HG03457 (cell line): ENCODE data around the gene RAB44.

Source experiments
- ATAC-seq: cut with Tn5 transposase; IDR thresholded peaks from one replicate; pipeline ENCODE4 v1.9.1; 2021; ENCODE audit warnings: moderate number of reproducible peaks; ENCODE audit not compliant: unreplicated experiment

The RAB44 gene

DNA sequence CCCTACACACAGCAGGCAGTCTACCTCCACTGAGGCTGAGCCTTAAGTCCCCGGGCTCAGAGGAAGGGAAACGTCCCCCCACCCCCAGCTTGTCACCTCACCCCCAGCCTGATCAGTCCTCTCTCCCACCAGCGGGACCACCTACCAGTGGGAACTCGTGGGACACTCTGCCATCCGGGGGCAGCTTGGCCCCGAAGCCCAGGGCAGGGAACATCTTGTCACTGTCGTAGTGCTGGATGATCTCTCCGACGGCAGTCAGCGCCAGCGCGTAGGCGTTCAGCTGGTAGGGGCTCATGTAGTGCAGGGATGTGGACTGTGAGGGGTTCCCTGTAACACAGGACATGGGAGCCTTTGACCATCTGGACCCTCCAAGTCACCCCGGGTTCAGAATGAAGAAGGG is 48.6 kb downstream of the RAB44 start:
- ATAC-seq = no peak

DNA sequence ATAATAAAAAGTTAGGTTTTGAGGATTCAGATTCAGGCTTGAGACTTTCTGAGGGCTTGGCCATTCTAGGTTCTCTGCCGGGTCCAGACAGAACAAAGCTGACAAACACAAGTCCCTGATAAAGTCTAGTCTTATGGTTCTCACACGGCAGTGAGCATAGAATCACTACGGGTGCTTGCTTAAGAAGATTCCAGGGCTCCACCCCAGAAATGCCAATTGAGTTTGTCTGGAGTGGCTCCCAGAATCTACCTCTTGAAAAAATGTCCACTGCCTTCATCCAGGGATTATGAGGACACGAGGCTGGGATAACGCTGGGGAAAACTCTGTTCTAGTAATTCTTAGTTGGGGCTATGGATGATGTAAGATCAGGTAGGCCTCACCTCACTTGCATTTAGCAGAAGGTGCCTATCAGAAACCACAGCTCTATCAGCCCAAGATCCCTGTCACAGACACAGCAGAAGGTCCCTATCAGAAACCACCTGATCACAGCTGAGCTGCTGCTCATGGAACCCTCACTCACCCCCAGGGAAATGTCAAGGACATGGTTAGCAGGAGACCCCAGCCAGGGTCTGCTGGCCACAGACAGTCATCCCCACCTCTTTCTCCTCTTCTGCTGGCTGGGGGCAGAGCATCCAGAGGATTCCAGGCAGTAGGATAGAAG is 52.3 kb downstream of the RAB44 start:
- ATAC-seq = no peak

DNA sequence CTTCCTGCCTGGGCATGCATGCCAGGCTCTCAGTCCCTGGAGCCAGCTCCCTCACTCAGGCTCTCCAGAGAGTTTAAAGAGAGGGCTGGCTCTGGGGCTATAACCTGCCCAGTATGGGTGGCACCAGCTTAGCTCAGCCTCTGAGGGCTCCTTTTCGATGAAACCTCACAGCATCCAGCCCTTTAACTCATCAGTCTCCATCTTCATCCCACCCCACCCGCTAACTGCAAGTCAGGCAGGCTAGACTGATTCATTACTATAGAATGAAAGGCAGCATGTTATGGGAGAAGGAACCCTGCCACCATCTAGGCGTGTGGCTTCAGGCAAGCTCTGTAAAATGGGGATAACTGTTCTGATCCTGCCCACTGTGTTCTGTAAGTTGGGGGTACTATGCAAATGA is 53.5 kb downstream of the RAB44 start:
- ATAC-seq = no peak

DNA sequence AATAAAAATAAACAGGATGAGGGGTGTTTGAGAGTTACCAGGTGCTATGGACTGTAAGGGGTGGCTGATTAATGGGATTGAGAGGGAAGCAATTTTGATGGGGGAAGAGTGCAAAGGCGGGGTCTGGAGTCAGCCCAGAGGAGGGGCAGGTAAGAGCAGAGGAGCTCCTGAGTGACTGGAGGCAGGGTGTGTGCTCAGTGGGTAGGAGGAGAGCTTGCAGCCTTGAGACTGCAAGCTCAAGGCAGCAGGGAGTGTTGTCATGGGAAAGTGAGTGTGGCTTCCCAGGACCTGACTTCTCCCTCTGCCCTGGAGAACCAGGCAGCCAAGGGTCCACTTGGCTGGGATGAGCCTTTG is 54.2 kb downstream of the RAB44 start:
- ATAC-seq = no peak

DNA sequence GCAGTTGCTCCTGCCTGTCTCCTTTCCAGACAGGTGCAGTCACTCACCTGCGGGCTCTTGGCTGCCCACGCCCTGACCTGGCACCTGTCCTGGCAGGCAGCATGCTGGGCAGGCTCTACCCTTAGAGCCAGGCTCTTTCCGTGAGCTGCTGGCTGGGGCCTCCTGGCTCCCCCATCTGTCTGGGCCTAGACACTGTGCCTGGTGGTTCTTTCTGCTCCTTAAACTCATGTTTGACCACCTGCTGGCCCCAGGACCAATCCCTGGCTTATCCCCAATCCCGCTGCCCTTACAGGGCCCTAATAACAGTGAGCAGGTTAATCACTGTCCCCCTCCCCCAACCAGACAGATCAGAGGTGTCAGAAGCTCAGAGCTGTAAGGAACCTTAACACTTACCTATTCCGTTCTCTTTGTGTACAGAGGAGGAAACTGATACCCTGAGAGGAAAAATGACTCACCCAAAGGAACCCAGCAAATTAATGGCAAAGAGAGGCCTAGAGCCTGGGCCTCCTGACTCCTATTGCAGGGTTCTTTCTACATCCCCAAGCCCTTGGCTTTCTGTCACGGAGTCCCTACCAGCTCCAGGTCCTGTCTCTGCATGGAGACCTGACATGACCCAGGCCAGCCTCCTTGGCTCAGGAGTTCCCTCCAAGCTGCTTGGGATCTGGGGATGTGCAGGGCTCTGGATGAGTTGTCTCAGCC is 54.7 kb downstream of the RAB44 start:
- ATAC-seq = no peak

DNA sequence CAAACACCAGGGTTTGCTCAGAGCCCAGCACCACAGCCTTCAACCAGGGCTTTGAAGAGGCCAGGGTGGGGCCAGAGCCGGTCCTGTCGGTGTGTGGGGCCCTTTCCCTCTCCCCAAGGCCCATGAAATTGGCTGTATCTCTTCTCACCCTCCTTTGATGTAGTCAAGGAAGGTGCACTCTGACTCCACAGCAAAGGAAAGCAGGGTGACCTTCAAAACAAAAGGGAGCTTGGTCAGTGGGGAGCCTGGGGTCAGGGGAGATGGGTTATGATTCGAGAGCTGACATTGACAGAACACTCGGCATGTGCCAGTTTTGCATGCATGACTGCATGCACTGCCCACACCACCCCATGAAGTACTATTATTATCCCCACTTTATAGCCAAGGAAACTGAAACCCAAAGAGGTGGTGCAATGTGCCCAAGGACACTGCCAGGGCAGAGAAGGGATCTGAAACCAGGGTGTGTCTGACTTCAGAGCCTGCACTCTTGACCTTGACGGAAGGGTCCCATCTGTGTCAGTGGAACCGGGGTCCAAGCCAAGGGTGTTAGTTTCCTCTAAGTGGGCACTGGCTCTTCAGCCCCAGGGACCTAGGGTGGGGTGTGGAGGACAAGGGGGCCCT is 55.4 kb downstream of the RAB44 start:
- ATAC-seq = no peak

DNA sequence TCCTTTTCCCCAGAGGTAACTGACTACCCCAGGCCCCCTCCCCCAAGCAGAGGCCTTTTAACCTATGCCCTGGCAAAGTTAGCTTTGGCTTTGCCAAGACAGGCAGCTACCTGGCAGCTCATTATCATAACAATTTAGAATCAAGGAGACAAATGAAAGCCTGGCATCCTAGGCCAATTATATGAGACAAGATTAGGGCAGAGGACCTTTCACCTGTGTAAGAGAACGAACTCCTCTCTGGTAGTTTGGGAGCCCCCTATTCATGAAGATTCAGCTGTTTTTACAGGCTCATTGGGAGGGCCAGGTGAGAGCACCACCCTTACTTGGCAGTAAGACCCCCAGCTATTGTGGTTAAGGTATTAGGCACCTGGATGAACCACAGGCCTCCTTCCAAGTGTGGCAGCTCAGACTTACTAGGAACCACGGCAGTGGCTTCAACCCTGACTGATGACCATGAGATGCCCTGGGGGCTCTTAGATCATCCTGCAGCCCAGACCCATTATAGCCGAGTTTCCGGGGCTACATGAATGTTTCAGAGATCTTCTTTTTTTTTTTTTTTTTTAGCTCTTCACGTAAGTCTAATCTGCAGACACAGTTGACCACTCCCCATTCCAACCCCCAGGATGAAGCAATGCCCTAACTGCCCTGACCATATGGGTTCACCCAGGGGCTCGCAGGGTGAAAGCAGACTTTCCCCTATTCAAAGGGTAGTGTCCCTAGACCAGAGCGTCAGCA is 56.2 kb downstream of the RAB44 start:
- ATAC-seq = no peak

DNA sequence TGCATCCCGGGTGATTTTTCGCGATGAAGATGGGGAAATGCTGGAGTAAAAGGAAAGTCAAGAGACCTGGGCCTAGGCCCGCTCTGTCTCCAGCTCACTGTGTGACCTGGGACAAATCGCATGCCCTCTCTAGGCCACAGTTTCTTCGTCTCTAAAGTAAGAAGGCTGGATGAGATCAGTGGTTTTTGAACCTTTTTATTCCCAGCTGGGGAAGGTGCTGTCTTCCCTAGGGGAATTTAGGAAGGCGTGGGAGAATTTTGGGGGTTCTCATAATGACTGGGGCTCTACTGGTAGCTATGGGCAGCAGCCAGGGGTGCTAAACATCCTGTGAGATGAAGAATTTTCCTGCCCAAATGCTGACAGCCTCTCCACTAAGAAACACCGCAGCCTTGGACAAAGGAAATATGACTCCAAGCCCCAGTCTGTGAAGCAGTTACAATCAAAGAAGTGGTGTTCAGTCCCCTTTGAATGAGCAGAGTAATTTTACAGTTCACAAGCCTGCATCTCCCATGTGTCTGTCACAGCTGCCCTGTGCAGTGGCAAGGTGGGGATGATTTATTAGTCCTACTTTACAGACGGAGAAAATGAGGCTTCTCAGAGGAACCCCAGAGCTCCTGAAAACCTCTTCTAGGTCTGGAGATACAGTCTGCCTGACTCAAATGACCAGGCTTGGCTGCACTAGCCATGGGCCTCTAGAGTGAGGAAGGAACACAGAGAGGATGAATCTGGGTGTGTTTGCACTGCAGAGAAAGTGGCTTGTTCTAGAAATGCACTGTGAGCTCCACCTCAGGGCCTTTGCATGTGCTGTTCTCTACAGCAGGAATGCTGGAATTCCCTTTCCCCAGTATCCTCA is 57.2 kb downstream of the RAB44 start:
- ATAC-seq = no peak

DNA sequence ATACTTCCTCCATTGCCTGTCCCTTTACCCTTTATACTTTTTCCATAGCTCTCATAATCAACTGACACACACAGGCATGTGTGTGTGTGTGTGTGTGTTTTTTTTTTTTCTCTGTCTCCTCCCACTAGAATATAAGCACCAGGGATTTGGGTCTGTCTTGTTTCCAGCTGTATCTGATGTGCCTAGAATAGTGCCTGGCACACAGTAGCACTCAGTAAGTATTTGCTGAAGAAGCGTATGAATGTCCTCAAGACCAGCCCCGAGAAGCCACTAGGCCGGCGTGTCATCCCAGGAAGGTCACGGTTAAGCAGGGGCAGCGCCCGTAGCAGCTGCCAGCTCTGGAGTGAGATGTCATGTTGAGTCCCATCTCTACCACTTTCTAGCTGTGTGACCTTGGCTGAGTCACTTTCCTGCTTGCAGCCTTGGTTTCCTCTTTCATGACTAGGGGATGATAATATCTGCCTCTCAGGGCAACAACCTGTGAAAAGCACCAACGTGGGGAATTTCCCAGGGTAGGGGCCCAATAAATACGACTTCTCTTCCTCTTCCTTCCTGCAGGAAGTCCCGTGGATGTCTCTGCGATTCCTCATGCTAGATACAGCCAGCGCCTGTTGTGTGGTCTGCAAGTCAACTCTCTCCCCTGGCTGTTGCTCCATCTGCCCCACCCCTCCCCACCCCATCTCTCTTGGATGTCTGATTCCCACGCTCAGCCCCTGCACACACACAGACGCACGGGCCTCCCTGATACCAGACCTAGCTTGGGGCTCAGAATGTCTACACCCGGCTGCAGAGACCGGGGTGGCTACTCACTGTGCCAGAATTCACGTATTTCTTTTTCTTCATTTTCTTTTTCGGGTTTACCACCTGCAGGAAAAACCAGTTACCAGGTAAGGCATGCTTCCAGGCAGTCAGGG is 58.1 kb downstream of the RAB44 start:
- peak; percentile 32 for ATAC-seq

DNA sequence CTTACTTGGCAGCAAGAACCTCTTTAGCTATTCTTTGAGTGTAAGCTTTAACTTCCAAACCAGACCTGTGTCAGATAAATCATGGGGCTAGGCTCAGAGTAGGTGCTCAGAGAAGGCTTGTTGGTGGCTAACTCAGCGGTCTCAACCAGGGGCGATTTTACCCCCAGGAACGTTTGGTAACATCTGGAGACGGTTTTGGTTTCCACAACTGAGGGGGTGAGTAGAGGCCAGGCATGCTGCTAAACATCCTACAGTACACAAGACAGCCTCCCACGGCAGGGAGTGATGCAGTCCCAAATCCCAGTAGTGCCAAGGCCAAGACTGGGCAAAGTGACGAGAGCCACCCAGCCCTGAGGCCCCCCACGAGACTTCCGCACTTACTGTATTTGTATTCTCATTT is 59.2 kb downstream of the RAB44 start:
- ATAC-seq = no peak

DNA sequence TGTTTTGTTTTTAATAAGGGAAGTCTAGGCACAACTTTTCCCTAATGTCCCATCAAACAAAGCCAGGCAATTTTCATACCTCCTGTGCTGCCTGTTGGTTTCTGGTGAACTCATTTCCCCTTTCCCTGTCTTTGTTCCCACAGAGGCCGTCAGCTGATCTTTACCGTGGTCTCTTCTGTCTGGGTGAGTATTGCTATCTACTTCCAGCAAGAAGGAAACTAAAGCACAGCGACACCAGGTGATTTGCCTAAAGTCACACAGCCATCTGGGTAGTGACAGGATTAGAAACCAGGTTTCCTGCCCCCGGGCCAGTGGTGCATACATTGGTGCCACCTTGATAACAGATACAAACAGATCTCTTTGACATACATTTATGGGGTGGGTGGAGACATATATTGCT is 59.6 kb downstream of the RAB44 start:
- no peak for ATAC-seq

DNA sequence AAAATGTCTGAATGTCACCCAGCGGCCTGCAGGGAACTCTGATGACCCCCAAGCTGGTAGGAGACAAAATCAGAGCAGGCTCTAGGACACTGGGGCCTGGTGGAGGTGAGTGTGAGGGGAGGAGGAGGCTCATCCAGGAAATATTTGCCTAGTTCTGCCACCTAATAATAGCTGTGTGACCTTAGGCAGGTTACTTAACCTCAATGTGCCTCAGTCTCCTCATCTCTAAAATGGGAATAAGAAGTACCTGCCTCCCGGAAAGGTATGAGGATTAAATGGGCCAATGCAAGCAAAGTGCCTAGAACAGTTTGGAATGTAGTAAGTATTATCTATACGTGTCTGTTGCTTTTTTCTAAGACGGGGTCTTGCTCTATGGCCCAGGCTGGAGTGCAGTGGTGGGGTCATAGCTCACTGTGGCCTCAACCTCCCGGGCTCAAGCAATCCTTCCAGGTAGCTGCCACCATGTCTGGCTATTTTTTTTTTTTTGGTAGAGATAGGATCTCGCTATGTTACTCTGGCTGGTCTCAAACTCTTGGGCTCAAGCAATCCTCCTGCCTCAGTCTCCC is 60.4 kb downstream of the RAB44 start:
- no peak for ATAC-seq

DNA sequence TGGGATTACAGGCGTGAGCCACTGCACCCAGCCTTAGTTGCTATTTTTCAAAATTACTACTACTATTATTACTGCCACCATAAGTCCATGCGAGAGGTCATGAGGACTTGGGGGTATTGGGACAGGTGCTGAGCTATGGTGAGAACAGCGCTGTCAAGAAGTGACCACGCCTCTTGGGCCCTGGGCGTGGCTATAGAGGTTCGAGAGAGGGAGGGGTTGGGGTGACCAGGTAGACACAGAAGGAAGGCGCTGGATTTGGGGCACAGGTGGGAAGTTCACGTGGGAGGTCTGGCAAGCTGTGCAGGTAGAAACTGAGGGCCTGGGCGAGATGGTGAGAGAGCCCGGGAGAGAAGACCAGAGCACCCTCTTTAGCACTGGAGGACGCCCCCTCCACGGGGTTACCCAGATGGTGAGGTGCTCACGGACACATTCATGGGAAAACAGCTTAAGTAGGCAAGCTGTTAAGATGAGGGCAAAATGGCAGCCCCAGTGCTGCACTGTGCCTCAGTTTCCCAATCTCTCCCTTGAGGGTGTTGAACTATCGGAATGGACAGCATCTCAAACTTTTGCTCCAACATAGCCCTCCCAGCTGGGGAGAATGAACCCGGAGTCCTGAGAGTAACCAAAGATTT is 61.0 kb downstream of the RAB44 start:
- no peak for ATAC-seq

DNA sequence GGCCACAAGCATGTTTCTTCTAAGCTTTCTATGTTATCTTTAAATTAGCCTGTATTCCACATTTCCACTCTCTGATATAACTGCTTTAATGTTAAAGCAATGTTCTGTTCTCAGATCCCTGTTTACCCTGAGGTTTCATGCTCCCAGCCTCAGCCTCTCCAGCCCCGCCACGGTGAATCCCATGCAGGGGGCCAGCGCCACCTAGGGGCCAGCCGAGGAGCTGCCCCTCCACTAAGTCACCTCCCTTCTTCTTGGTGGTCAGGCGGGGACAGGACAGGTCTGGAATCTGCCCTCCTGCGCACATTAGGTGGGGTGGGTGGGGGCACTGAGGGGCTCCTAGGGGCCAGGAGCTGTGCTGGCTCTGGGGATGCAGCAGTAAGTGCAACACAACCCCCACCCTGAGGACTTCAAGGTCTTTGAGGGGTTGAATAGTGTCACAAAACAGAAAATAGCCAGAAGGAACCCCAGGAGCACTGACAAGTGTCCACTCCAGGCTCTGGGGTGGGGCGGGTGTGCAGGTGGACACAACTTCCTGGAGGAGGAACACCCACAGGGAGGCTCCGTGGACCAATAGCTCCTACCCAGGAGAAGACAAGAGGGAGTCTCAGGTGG is 61.6 kb downstream of the RAB44 start:
- no peak for ATAC-seq

DNA sequence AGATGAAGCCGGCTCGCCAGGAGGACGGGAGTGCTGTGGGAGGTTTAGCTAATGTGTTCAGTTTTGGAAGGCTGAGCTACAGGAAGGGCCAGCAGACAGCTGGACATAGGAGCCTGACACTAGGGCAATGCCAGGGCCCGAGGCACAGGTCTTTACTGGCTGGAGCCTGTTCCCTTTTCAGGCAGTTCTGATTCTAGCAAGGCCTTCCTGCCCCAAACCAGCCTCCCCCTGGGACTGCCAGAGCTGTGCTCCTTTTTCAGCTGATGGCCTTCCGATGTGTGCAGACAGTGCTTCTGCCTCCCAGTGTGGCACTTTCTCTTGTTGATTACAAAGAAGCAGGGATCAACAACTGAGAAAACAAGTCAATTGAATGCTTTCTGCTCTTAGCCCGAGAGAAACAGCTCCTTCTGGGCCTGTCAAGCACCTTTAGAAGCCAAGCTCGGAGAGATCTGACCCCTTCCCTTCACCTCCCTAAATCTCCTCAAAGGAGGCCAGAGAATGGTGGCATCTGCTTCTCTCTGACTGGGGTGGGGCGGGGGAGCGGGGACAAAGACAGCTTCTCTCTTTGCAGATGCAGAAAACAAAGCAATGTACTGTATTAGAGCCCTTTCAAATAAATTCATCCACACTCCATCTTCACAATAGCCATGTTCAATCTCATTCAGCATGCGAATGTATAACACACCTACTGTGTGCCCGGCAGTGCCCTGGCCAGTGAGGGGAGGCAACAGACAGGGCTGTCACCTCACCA is 63.2 kb downstream of the RAB44 start:
- ATAC-seq = no peak

DNA sequence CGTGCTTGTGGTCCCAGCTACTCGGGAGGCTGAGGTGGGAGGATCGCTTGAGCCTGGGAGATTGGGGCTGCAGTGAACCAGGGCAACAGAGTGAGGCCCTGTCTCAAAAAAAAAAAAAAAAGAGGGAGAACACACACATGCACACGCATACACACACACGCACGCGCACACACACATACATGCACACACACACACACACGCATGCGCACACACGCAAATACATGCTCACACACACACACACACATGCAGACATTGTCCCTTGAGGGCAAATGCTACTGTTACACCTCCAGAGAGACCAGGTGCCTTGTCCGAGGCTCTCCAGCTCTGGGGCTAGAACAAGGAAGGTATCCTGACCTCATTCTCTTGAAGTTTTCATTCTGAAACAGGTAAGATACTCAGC is 64.5 kb downstream of the RAB44 start:
- ATAC-seq = no peak

DNA sequence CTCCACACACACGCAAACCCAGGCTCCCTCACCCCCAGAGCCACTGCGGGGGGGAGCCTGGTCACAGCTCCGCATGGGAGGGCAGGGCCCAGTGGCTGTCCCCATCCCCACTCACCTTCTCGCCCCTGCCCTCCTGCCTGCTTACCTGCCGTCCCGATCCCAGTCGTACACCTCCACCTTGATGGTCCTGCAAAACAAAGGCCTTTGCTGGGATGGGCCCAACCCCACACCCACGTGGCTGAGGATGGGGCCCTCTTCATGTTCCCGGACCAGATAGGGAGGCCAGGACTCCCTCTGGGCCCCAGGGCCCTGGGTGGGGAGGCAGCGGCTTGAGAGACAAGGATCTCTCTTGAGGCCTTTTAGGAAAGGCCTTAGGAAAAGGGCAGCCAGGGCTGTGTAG is 67.6 kb downstream of the RAB44 start:
- no peak for ATAC-seq
